ENCODE data around the gene PRKG1.

PRKG1 gene

GRCh38 chr10:51760864-51761640 is 686.8 kb downstream of the PRKG1 start:
- DNase-seq (ENCODE audit: low read depth), result no peak

GRCh38 chr10:51763746-51764145 is 689.5 kb downstream of the PRKG1 start:
- DNase-seq (ENCODE audit: low read depth), result no peak

DNA sequence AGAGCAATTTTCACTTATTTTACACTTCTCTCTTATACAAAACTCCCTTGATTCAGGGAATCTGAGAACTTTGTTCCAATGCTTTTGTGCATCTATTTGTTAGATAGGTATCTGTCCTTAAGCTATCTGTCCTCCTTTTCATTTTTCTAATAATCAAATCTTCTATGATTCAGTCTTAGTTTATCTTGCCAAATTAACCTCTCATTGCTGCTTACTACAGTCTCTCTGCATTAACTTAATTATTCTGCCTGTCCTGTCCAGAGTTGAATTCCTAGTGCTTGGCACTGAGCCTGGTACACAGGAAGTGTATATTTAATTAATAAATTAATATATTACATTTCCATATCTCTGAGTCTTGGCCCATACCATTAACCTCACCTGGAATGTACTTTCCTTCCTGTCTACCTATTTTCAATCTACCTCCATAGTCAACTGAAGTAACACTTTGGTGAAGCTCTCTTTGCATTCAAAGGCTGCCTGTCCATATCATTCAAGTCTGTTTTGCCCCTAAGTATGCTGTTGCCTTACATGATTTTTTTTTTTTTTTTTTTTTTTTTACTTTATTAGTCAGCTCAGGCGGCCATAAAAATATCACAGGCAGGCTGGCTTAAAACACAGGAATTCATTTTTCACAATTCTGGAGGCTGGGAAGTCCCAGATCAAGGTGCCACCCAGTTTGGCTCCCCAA is 691.1 kb downstream of the PRKG1 start:
- DNase-seq (ENCODE audit: low read depth), result no peak

GRCh38 chr10:51766423-51767102 is 692.3 kb downstream of the PRKG1 start:
- no peak for DNase-seq (ENCODE audit: low read depth)

DNA sequence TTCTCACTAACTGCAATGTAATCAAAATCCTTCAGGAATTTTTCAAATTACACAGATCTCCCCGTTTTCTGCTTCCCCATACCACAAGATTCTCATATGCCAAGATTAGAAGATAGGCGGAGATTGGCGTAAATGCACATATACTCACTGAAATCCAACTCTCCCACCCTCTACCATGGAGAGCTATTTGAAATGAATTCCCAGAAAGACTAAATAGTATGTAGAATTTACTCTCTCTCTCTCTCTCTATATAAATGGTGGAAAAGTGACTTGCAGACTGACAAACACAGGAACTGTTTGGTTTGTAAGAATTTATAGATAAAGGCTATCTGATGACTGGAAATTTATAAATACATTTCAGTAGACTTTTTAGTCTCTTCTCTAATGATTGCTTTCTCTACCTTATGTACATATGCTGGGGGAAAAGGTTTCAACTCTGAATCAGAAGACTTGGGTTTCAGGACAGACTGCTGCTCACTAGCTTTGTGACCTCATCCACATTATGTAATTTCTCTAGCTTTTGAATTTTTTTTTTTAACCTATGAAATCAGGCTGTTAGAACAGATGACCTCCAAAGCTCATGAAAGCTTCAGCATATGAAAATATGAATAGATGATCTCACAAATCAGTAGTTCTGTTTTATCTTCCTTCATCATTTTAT is 692.9 kb downstream of the PRKG1 start:
- no peak for DNase-seq (ENCODE audit: low read depth)

- DNase-seq (ENCODE audit: low read depth), result no peak
Observed at GRCh38 chr10:51768886-51769465, 694.7 kb downstream of the PRKG1 start.

- DNase-seq (ENCODE audit: low read depth), result no peak
Observed at GRCh38 chr10:51770709-51771108, 696.4 kb downstream of the PRKG1 start.

GRCh38 chr10:51772387-51772786 is 698.1 kb downstream of the PRKG1 start:
- no peak for DNase-seq (ENCODE audit: low read depth)

GRCh38 chr10:51773681-51774080 is 699.4 kb downstream of the PRKG1 start:
- no peak for DNase-seq (ENCODE audit: low read depth)

- DNase-seq (ENCODE audit: low read depth), result no peak
Observed at GRCh38 chr10:51783941-51784340, 709.7 kb downstream of the PRKG1 start.

- no peak for DNase-seq (ENCODE audit: low read depth)
Observed at GRCh38 chr10:51786016-51786683, 711.9 kb downstream of the PRKG1 start.

- DNase-seq (ENCODE audit: low read depth), result no peak
Observed at GRCh38 chr10:51786684-51787035, 712.4 kb downstream of the PRKG1 start.

DNA sequence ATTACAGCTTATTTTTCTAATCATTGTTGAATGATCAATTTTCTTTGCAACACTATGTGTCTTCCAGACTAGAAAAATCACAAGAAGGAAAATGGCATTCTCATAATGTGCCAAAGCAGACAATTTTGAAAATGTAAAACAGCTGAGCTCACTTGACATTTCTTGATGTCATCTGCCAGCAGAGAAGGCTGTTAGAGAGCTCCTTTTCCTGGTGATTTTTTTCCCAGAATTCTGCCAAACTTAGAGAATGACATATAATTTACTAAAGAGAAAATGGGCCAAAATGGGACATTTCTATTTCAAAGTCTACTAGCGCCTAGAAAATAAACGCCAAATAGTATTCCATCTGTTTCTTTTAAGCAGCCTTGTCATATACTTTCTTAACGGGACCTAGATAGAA is 714.0 kb downstream of the PRKG1 start:
- DNase-seq (ENCODE audit: low read depth), result no peak

DNA sequence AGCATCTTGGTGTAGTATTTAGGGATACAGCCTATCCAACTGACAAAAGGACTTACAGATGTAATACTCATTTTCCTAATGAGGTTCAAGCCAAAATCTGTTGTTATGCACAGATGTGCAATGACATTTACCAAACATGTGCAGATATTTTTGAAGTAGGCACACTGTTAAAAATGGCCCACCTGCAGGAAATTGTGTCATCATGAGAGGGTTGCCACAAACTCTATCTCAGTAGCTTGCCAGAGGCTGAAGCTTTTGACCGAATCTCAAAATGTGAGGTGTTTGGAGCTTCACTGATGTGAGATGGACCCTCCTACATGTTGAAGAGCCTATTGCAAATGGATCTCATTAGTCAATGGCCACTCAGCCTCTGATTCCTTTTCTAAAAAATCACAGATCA is 714.8 kb downstream of the PRKG1 start:
- no peak for DNase-seq (ENCODE audit: low read depth)

GRCh38 chr10:51789903-51790302 is 715.6 kb downstream of the PRKG1 start:
- no peak for DNase-seq (ENCODE audit: low read depth)

GRCh38 chr10:51792678-51793077 is 718.4 kb downstream of the PRKG1 start:
- no peak for DNase-seq (ENCODE audit: low read depth)

GRCh38 chr10:51800121-51800520 is 725.8 kb downstream of the PRKG1 start:
- DNase-seq (ENCODE audit: low read depth), result no peak

- DNase-seq (ENCODE audit: low read depth), result no peak
Observed at GRCh38 chr10:51800725-51801424, 726.6 kb downstream of the PRKG1 start.

DNA sequence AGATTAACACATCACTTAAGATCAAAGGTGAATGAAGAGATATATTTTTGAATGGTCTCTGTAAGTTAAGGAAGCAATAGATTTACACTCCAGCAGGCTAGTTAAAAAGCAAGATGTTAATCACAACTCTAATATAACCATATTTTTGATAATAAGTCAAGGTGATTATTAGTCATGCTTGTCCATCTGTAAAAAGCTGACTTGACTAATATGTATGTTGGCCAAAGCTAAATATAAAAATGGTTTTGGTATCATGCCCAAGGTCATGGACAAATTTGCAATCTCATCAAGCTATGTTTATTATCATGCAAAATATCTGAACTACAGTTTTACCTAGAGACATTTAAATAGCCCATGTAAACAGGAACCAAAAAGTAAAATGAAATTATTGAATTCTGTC is 727.7 kb downstream of the PRKG1 start:
- no peak for DNase-seq (ENCODE audit: low read depth)

GRCh38 chr10:51804866-51805265 is 730.6 kb downstream of the PRKG1 start:
- no peak for DNase-seq (ENCODE audit: low read depth)

Data from stimulated activated CD4-positive, alpha-beta T cell treated with anti-CD3 and anti-CD28 coated beads, Interleukin-2, amount 100 ng/mL, for 4 hours (primary cell).